GM19455 (cell line): ENCODE data around the gene RIMS4.

Experiments used
- ATAC-seq: cut with Tn5 transposase; IDR thresholded peaks from one replicate; pipeline ENCODE4 v1.9.1; 2021; ENCODE audit not compliant: unreplicated experiment

The RIMS4 gene

DNA sequence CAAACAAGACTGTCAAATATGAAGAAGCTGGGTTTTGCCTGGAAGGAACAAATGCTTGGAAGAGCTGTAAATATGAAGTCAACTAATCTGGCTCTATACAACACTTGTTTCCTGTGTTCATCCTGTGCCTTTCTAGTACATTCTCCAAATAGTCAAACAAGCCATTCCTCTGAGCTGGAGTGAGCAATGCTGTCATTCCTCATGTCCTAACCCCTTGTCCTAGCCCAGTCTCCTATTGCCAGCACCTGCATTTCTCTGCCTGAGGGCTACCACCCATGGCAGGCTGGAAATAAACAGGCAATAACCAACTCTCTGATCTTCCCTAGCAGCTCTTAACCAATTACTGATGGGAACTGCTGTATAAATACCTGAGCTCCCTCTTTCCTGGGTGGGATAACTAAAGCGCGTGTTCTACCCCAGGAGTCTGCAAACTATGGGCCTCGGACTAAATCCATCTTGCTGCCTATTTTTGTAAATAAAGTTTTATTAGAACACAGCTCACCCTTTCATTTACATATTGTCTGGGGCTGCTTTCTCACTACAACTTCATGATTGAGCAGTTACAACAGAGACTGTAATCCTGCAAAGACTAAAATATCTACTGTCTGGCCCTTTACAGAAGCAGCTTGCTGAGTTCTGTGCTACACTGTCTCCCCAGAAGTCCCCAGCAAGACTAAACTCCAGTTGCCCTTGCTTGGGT, 13.4 kb downstream of the RIMS4 start:
- no peak for ATAC-seq

DNA sequence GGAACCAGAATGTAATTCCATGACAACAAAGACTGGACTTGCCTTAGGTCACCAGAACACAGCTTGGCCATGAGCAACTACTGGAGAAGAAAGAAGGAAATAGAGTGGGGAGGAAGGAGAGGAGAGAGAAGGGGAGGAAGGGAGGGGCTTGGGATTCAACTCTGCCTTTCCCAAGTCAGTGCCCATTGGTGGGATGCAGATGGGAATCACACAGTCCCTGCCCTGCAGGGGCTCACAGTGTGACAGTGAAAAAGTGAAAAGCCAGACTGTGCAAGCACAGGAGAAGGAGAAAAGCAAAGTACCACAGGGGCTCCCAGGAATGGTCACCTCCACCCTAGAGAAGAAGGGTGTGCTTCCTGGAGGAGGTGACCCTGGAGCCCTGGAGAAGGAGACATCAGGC, 14.0 kb downstream of the RIMS4 start:
- no peak for ATAC-seq

DNA sequence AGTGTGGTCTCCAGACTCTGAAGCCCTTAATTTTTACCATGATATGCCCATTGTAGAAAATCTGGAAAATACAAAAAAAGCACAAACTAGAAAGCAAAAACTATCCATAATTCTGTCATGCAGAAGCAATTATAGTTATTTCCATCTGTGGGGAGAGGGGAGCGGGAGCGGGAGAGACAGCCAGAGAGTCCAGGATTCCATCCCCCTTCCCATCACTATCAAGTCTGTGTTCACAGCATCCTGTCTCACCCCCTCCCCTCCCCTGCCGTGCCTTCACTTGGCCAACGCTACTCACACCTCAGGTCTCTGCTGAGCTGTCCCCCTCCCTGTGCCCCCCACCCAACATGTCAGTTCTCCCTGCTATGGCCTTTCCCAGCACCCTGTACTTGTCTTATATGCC, 14.5 kb downstream of the RIMS4 start:
- ATAC-seq: no peak

DNA sequence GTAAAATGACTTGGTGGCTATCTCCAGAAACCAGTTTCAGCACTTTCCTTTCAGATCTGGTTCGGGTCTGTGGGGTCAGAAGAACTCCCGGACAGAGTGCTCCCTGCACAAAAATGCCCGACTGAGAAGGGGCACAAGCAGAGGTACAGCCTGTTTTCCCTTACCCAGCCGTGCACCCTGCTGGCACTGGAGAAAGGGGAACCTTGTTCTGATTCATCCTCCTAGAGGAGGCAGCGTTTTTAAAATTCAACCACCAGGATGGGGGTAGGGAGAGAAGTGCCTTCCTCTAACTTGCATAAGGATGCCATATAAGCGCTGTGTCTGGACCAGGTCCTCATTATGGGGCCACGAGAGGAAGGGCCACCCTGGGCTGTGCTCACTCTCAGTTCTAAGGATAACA, 17.6 kb downstream of the RIMS4 start:
- ATAC-seq: no peak

DNA sequence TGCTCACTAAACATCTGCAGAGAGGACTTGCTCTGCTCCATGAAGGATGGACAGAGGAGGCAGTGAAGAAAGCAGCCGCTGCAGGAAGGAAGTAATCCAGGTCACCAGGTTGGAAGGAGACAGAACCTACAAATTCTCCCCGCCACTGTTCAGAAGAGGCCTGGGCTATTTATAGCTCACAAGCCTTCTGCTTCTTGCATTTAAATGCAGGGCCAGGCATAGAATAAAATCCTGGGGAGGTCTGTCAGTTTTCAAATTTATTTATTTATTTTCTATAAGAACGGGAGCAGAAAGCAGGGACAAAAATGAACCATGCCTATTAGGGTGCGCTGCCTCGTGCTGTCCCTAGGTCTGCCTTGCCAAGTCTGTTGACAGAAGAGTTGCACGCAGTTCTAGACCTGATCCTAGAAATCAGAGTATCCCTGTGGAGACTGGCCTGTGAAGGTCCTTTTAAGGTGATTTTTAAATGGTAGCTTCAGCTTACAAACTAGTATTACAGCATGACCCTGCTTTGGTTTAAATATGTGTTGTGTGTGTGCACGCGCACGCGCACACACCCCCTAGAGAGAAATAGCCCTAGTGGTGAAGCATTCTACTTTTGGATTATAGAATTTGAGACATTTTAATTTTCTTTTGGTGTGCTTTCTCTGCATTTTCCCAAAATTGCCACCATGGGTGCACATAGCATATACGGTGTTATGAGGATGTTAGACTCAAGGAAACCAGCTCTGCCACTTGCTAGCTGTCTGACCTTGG, 19.5 kb downstream of the RIMS4 start:
- no peak for ATAC-seq

DNA sequence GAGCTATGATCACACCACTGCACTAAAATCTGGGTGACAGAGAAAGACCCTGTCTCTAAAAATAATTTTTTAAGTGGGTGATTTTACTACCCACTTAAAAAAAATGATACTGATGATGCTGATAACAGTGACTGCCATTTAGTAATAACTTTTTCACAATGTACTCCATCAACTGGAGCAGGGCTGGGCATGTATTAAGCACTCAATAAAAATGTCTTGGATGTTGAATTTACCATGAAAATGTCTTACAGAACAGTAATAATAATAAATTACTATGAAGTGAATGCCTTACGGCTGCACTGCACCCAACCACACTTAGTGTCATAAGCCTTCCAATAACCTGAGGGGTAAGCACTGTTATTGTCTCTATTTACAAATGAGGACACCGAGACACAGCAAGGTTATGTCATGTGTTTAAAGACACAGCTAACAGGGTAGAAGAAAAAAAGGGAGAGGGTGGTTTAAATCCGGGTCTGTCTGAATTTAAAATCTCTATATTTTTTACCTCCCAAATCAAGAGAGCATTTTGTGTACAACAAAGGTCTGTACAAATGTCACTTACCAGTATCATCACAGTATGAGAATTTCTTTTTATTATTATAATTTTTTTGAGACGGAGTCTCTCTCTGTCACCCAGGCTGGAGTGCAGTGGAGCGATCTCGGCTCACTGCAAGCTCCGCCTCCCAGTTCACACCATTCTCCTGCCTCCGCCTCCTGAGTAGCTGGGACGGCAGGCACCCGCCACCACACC, 21.5 kb downstream of the RIMS4 start:
- ATAC-seq: no peak

DNA sequence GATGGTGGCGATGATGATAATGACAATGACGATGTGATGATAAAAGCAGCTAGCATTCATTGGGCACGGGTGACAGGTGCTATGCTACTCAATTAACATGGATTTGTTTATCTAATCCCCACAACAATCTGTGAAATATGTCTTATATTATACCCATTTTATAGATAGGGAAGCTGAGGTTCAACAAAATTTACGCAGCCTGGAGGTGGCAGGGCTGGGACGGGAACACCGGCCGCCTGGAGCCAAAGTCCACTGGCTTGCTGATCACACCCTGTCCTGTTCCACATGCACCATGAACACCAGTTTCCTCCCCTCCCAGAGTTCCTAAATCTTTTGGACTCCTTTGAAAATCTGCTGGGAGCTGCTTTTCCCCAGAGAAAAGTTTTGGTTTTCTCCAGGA, 23.0 kb downstream of the RIMS4 start:
- no peak for ATAC-seq

DNA sequence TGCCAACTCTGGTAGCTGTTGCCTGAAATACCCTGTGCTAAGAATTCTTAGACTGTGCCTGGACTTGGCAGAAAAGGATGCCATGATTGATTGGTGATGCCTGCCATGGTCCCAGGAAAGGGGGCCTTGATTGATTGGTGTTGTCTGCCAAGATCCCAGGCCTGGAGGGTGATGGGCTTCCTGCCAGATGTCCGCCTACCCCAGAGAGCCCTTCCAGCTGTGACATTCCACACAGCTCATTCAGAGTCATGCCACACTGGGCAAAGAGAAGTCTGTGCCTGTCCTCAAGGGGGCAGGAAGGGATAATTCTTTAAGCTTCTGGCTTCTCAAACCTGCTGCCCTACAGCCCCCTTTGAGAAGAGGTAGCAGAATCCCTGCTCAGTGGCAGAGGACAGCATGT, 24.6 kb downstream of the RIMS4 start:
- ATAC-seq: no peak

DNA sequence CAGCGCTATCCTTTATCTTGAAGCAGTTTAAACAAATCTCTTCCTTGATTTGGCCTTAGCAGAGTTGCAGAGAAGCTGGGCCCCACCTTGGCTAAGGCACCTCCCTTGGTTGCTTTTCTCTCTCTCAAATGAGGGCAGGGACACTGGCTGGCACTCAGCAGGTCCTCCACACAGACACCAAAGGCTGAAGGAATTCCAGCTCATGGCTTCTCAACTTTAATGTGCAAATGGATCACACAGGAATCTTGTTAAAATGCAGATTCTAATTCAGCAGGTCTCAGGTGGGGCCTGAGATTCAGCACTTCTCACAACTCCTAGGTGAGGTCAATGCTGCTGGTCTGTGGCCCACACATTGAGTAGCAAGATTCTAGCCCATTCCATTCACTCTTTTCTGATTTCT, 25.7 kb downstream of the RIMS4 start:
- ATAC-seq: no peak

DNA sequence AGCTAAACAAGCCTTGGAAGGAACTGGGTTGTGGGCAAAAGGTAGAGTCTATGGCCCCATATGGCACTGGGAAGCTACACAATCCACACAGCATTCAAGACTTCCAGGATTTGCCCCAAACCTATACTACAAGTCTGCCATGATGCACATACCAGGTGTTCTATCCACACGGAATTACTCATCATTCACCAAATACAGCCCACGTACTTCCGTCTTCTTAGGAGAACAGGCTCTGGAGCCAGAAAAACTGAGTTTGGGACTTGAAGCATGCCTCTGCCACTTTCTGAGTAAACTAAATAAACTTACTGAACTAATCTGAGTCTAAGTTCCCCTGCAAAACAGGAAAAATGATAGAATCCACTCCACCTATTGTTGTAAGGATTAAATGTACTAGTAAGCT, 28.6 kb downstream of the RIMS4 start:
- ATAC-seq: no peak

DNA sequence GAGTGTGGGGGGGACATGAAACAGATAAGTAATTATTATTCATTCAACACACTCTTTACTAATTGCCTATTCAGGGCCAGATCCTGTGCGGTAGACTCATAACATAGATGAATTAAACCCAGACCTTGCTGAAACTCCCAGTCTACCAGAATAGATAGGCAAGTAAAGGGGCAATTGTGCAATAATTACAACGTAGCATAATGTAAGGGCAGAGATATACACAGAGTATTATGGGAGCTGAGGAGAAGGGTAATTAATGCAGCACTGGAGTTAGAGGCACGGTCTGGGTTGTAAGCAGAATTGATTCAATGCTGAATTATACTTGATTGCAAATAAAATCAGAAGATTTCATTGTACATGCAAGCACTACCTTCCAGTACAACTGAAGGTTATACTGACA, 29.2 kb downstream of the RIMS4 start:
- ATAC-seq: no peak

DNA sequence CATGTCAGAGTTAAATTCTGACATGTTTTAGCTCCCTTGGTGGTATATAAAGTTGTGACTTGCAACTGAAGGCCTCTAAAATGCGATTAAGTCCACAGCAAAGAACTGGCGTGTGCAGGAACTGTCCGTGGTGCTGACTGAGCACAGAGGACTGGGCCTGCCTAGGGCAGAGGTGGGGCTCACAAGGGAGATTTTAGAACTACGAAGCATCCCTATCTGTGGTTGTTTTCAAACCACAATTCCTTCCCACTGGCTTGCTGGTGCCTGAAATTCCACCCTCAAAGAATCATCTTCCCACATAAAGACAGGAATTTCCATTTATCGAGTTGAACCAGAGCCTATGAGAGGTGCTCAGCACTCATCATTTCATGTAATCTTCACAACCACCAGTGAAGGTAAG, 30.1 kb downstream of the RIMS4 start:
- ATAC-seq: no peak

DNA sequence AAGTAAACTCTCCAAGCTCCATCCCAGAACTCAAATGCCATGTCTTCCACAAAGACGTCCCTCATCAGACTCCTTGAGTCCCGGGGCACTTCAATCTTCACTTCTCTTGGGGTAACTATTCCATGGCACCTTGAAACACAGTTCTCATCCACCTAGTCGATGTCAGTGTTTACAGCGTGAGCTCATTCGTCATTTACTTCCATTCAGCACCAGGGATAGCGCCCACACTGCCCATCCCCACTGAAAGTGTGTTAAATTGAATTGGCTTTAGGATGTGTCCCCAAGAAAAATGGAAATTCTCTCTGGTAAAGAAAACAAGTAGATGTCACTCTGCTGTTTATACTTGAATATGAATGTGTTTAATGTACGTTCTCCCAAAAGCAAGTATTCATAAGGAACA, 33.4 kb downstream of the RIMS4 start:
- ATAC-seq: no peak

DNA sequence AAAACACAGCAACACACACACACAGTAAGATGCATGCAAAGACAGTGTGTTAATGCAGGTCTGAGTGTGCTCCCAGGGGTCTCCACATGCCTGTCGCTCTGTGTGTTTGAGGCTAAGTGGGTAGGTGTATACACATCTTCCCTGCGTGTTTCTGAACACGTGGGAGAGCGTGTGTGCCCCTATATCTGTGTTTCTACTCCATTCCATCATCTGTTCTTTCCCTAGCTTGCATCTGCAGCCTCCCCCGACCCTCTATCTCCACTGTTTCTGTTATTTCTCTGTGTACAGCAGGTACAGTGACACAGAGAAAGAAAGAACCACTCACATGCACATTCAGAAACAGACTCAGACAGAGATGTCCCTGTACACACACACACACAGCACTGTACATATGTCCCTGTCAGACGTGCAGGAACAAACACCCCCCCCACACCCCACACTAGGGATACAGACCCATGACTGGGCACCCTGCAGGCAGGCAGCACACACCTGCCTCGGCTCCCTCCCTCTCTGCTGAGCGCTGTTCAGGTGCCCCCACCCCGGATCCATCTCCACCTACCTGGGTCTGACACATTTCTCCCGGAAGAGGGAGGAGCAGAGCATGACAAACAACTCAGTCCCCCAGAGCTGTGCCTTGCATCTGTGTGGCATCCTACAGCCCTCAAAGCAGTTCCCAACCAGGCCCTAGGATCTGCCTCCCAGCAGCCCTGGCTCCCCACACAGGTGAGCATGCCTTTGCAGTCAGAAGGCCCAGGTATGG, 37.1 kb downstream of the RIMS4 start:
- ATAC-seq: no peak

DNA sequence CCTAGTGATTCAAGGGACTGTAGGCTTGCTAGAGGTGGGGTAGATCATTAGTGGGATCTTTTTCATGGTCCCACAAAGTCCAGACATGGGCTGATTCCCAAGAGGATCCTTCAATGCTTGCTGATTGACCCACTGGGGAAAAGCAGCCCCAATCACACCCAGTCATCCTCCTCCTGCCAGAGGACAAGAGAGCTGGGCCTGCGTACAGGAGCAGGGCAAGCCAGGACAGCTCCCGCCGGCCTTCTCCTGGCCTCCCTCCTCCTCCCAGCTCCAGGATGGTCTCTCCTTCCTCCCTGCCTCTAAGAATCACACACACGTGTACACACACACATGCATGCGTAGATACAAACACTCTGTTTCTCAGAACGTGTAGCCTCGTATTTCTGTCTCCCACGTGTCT, 37.7 kb downstream of the RIMS4 start:
- no peak for ATAC-seq

DNA sequence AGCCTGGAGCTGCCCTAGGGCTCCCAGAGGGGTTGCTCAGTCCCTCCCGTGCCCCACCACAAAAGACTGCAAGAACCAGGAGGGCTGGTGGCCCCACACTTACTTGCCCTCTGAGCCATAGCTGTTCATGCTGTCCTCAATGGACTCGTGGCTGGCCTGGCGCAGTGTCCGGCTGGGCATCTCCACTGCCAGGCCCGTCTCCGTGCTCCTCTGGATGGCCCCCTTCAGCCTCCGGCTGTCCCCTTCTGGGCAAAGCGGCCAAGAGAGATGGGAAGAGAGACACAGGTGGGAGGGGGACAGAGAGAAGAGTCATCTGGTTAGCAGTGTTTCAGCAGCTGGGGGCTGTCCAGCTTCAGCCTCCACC, 39.2 kb downstream of the RIMS4 start:
- no peak for ATAC-seq

DNA sequence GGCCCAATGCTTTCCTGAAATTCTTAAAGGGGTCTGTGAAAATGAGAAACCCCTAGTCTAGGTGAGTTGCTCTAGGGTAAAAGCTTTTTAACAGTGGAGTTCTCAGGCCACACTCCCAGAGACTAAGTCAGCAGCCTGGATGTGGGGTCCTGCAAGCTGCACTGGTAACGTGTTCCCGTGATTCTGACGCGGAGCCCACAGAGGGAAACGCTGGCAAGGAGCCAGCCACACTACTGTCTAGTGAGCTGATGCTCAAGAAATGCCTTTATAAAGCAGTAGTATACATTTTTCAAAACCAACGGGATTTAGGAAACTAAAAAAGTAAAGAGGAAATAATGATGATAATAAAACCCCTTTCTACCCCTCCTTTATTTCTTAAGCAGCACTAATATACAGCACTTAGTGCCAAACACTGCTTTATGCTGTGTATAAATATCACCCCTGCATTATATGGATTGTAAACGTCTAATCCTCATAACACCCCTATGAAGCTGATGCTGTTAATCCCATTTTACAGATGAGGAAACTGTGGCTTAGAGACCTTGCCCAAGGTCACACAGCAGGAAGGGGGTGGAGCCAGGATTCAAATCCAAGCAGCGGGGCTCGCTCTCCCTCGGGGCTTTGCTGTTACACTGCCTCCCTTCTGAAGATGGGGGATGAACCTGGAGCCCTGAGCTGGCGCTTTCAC, 39.7 kb downstream of the RIMS4 start:
- ATAC-seq: no peak

DNA sequence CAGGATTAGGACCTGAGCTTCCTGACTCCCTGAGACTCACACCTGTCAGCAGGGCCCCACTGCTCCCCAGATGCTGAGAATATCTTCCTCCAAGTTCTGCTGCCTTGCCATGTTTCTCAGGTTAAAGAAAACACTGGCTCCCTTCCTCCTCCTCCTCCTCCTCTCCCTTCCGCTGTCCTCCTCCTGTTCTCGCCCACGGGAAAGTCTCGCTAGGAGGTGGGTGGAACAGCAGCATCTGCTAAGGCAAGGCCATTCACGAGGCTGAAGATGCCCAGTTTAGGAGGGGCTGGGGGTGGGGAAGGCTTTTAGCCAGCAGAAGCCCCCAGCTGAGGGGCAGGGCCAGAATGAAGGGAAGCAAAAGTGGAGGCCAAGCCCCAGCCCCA, 40.9 kb downstream of the RIMS4 start:
- ATAC-seq: no peak

DNA sequence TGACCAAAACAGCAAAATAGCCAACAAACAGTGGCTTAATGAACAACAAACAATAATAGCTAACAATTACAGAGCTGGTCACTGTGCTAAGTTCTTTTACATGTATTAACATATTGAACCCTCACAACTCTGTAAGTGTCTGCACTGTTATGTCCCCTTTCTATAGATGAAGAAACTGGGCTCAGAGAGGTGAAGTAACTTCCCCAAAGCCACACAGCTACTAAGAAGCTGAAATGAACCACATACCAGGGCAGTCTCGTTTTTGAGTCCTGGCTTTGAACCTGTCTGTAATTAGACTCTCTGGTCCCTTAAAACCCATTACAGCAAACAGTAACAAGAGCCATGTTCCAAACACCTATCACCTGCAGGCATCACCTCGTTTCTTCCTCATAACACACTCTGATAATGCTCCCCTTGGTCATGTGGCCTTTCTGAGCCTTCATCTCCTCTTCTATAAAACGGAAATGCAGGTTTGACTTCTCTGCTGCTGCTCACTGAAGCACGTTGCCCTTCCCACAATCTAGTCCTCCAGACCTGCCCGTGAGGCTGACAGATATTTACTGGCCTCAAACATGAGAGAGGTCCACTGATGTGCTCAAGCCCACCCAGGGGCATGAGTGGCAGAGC, 41.4 kb downstream of the RIMS4 start:
- ATAC-seq: no peak

DNA sequence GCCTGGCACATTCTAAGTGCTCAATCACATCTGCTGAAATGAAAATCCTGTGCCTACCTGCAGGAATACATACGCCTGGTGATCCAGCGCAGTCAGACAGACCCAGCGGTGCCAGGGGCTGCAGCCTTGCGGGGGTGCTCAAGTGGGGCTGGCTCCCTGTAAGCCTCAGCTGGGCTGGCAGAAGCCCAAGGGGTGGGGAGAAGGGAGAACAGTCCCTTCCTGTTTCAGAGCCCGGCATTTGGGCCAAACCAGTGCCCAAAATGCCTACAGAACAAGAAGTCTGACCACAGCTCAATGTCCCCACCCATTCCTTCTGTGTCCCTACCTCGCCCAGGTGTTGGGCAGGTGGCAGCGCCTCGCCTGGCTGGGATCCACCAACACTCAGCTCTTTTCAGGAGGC, 42.1 kb downstream of the RIMS4 start:
- no peak for ATAC-seq
